NB4 (cell line): Measurements from ENCODE around the gene FAM20C.

Experiments
- DNase-seq: peaks from one replicate; pipeline ENCODE4 v3.0.0; 2010; ENCODE audit warnings: low read depth
- H3K4me3 ChIP-seq: one replicate; pipeline ENCODE4 v1.5.1; 2011; ENCODE audit warnings: mild to moderate bottlenecking, low read depth, low read length, moderate library complexity
- MYC ChIP-seq: IDR thresholded peaks from 2 replicates; pipeline ENCODE4 v1.6.1; 2011; ENCODE audit warnings: low read depth, low read length
- POLR2A ChIP-seq: IDR thresholded peaks from 2 replicates; pipeline ENCODE4 v1.6.1; 2011; ENCODE audit warnings: mild to moderate bottlenecking; ENCODE audit not compliant: insufficient read length; ENCODE audit errors: extremely low read depth
- TF ChIP-seq, protein P1 (sequence below): IDR thresholded peaks from 2 replicates; pipeline ENCODE4 v1.6.1; 2011; ENCODE audit warnings: low read depth, low read length
- TF ChIP-seq, protein P2 (sequence below): IDR thresholded peaks from one replicate; pipeline ENCODE4 v1.5.1; 2012; ENCODE audit warnings: low read depth, low read length

FAM20C gene

GRCh38 chr7:266851-267840 is 74.8 kb downstream of the FAM20C start:
- TF ChIP-seq, protein P1, sequence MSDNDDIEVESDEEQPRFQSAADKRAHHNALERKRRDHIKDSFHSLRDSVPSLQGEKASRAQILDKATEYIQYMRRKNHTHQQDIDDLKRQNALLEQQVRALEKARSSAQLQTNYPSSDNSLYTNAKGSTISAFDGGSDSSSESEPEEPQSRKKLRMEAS, result no peak
- TF ChIP-seq, protein P2, sequence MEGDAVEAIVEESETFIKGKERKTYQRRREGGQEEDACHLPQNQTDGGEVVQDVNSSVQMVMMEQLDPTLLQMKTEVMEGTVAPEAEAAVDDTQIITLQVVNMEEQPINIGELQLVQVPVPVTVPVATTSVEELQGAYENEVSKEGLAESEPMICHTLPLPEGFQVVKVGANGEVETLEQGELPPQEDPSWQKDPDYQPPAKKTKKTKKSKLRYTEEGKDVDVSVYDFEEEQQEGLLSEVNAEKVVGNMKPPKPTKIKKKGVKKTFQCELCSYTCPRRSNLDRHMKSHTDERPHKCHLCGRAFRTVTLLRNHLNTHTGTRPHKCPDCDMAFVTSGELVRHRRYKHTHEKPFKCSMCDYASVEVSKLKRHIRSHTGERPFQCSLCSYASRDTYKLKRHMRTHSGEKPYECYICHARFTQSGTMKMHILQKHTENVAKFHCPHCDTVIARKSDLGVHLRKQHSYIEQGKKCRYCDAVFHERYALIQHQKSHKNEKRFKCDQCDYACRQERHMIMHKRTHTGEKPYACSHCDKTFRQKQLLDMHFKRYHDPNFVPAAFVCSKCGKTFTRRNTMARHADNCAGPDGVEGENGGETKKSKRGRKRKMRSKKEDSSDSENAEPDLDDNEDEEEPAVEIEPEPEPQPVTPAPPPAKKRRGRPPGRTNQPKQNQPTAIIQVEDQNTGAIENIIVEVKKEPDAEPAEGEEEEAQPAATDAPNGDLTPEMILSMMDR, result no peak
- TF ChIP-seq MYC, result no peak
- TF ChIP-seq POLR2A, result no peak
- DNase-seq, result no peak
- no peak overlapping the region for H3K4me3 ChIP-seq

DNA sequence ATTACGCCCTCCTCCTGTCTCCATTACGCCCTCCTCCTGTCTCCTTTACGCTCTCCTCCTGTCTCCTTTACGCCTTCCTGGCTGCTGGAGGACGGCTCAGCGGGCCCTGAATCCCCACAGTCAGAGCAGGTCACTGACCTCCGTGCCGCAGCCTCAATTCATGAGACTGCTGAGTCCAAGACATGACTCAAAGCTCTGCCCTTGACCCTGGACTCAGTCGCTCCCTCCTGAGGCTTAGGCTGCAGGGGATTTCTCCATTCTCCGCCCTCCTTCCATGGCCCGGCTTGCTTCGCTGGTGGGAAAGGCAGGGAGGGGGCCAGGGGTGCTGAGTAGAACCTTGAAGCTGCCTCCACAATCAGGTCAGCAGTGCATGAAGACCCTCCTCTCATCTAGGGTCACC is 76.6 kb downstream of the FAM20C start:
- no peak for DNase-seq
- TF ChIP-seq, protein P1, result no peak
- TF ChIP-seq, protein P2, result no peak
- TF ChIP-seq MYC, result no peak
- no peak for TF ChIP-seq POLR2A
- no peak overlapping the region for H3K4me3 ChIP-seq

GRCh38 chr7:269721-270120 is 77.3 kb downstream of the FAM20C start:
- no peak for DNase-seq
- TF ChIP-seq, protein P2, result no peak
- TF ChIP-seq, protein P1, result no peak
- TF ChIP-seq MYC, result no peak
- TF ChIP-seq POLR2A, result no peak

DNA sequence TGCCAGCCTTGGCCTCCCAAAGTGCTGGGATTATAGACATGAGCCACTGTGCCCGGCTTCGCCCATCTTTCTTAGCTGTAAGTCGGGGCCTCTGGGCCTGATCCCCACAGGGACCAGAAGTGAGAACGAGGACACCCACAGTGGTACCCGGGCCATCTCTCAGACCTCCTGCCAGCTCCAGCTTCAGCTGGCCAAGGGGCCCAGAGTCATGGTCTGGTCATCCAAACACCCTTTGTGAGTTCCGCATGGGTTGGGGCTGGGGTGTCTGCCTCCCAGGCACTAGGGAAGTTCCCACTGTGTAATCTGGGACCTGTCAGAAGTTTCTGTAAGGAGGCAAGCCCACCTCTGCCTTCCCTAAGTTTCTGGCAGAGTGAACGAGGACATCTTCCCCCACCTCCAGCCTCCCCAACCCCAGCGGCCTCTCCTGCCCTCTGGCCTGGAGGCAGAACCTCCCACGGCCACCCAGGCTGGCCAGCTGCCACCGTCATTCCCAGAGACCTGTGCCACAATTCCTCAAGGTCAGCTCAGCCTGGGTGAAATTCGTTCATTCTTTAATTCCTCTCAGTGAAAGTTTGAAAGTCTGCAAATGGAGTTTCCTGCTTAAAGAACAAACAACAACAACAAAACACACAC is 78.1 kb downstream of the FAM20C start:
- no peak for DNase-seq
- no peak for TF ChIP-seq MYC
- TF ChIP-seq, protein P1, result no peak
- no peak for TF ChIP-seq POLR2A
- TF ChIP-seq, protein P2, result no peak
- H3K4me3 ChIP-seq, result no peak overlapping the region

More at GRCh38 chr7:269721-270120, 77.3 kb downstream of the FAM20C start:
- H3K4me3 ChIP-seq, result no peak overlapping the region

DNA sequence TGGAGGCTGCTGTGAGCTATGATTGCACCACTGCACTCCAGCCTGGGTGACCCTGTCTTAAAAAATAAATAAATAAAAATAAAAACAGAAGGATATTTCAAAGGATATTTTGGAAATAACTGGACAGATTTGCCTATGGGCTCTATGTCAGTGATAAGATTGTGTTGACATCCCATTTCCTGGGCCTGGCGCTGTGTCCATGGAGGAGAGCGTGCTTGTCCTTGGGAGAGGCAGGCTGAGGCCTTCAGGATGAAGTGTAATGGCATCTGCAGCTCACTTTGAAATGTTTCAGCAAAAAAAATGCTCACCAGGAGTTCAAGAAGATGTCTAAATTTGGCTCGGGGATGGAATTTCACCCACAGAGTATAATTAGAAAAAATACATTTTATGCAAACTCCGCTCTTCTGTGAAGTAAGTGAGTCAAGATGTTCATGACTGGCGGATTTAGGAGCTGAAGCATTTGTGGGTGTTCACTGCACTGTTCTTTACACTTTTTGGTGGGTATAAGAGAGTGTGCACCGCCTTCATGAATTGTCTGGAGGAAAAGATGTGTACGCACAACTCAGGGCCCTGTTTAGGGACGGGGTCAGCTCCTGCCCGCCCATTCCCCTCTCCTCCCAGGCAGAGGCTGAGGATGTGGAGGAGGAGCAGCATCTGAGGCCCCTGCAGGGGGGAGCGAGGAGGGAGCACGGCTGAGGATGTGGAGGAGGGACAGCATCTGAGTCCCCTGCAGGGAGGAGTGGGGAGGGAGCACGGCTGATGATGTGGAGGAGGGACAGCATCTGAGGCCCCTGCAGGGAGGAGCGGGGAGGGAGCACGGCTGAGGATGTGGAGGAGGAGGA is 79.1 kb downstream of the FAM20C start:
- TF ChIP-seq, protein P2, result no peak
- TF ChIP-seq, protein P1, result no peak
- TF ChIP-seq MYC (no peak), POLR2A (no peak)
- DNase-seq, result no peak
- H3K4me3 ChIP-seq, result no peak overlapping the region
